GM12878 (cell line): ENCODE results near the gene DOCK9.

ENCODE experiments used
- ASH2L ChIP-seq: fragments of 300-600, 200-600 bp; sonication (generic); IDR thresholded peaks from 2 replicates; pipeline ENCODE4 v1.6.1; 2017; ENCODE audit warnings: low read depth, mild to moderate bottlenecking, borderline replicate concordance
- CBFB ChIP-seq: IDR thresholded peaks from 2 replicates; pipeline ENCODE4 v1.6.1; 2016; ENCODE audit warnings: antibody characterized with exemption, low read depth
- CTCF ChIP-seq, 3 experiments: IDR thresholded peaks in 2 of 3; conservative IDR thresholded peaks in 1 of 3; 2 replicates each; pipeline ENCODE4 v1.5.1; 2011; ENCODE audit warnings: low read depth in 3 of 3, low read length in 3 of 3, mild to moderate bottlenecking in 3 of 3, control low read depth in 2 of 3, moderate library complexity in 2 of 3, inconsistent platforms in 1 of 3, mixed read lengths in 1 of 3; ENCODE audit not compliant: control insufficient read depth in 2 of 3, insufficient read depth in 1 of 3; ENCODE audit errors: extremely low read depth in 1 of 3
- EZH2 ChIP-seq: IDR thresholded peaks from 2 replicates; pipeline ENCODE4 v1.6.1; 2012; ENCODE audit warnings: low read depth, mild to moderate bottlenecking, control low read depth, inconsistent platforms, low read length, borderline replicate concordance; ENCODE audit not compliant: control insufficient read depth
- POLR2A ChIP-seq: IDR thresholded peaks from 2 replicates; pipeline ENCODE4 v1.6.1; 2011; ENCODE audit warnings: low read depth, mild to moderate bottlenecking, low read length
- RCOR1 ChIP-seq: conservative IDR thresholded peaks from 2 replicates; pipeline ENCODE4 v1.6.1; 2012; ENCODE audit warnings: low read depth, low read length, improper control_type of control experiment
- REST ChIP-seq: IDR thresholded peaks from 2 replicates; pipeline ENCODE4 v1.6.1; 2012; ENCODE audit warnings: mild to moderate bottlenecking, low read depth, low read length
- SIN3A ChIP-seq: IDR thresholded peaks from 2 replicates; pipeline ENCODE4 v1.6.1; 2012; ENCODE audit warnings: low read depth, low read length, improper control_type of control experiment
- SREBF1 ChIP-seq: IDR thresholded peaks from 2 replicates; pipeline ENCODE4 v1.6.1; 2012; ENCODE audit warnings: mild to moderate bottlenecking, low read length
- USF2 ChIP-seq: IDR thresholded peaks from 2 replicates; pipeline ENCODE4 v1.6.1; 2011; ENCODE audit warnings: low read depth, low read length, improper control_type of control experiment, borderline replicate concordance
- TF ChIP-seq, protein P1 (sequence below): fragments of 450-650 bp; IDR thresholded peaks from 2 replicates; pipeline ENCODE4 v1.6.1; 2016; ENCODE audit warnings: mild to moderate bottlenecking, moderate library complexity, borderline replicate concordance

- TF ChIP-seq REST: no peak
- no peak for TF ChIP-seq EZH2
- no peak for TF ChIP-seq ASH2L
- TF ChIP-seq SIN3A: no peak
- no peak for TF ChIP-seq CBFB
- no peak for TF ChIP-seq RCOR1
- no peak for TF ChIP-seq CTCF (IDR thresholded peaks at IDR 0.05 in 2 of 3, conservative IDR thresholded peaks at IDR 0.05 in 1 of 3; ENCODE audit: control insufficient read depth in 2 of 3, extremely low read depth in 1 of 3, insufficient read depth in 1 of 3, low read depth in 3 of 3, low read length in 3 of 3)
- TF ChIP-seq USF2: no peak
- TF ChIP-seq SREBF1: no peak
- TF ChIP-seq, protein P1, sequence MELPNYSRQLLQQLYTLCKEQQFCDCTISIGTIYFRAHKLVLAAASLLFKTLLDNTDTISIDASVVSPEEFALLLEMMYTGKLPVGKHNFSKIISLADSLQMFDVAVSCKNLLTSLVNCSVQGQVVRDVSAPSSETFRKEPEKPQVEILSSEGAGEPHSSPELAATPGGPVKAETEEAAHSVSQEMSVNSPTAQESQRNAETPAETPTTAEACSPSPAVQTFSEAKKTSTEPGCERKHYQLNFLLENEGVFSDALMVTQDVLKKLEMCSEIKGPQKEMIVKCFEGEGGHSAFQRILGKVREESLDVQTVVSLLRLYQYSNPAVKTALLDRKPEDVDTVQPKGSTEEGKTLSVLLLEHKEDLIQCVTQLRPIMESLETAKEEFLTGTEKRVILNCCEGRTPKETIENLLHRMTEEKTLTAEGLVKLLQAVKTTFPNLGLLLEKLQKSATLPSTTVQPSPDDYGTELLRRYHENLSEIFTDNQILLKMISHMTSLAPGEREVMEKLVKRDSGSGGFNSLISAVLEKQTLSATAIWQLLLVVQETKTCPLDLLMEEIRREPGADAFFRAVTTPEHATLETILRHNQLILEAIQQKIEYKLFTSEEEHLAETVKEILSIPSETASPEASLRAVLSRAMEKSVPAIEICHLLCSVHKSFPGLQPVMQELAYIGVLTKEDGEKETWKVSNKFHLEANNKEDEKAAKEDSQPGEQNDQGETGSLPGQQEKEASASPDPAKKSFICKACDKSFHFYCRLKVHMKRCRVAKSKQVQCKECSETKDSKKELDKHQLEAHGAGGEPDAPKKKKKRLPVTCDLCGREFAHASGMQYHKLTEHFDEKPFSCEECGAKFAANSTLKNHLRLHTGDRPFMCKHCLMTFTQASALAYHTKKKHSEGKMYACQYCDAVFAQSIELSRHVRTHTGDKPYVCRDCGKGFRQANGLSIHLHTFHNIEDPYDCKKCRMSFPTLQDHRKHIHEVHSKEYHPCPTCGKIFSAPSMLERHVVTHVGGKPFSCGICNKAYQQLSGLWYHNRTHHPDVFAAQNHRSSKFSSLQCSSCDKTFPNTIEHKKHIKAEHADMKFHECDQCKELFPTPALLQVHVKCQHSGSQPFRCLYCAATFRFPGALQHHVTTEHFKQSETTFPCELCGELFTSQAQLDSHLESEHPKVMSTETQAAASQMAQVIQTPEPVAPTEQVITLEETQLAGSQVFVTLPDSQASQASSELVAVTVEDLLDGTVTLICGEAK: no peak
- TF ChIP-seq POLR2A: no peak
Observed at GRCh38 chr13:98972627-98973026, 5.2 kb downstream of the DOCK9 start.
